Activated T-helper 9 cell treated with anti-CD3 and anti-CD28 coated beads, Interleukin-2, amount 50 U/mL, for 16 hours (primary cell): ENCODE measurements around the gene MACROD2.

ENCODE experiments used
- DNase-seq: peaks from one replicate; pipeline ENCODE4 v3.0.0-alpha.2; 2020; ENCODE audit warnings: low read depth

MACROD2 gene

DNA sequence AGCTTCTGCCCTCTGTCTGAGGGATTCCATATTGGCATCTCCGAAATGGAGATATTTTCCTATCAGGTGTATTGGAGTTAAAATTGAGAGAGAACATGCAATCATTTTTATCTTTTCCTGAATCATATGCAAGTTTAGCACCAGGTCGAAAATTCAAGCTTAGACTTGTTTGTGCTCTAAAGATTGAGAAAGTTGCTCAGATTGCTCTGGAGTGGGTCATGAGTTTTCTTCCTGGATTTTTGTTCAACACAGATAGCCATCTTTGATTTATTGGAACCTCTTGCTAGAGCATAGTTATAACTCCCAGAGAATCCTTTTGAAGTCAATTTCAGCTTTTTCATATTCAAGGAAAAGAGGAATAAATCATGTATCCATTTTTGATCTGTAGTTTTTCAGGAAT lies 715.6 kb downstream of the MACROD2 start:
- no peak for DNase-seq

DNA sequence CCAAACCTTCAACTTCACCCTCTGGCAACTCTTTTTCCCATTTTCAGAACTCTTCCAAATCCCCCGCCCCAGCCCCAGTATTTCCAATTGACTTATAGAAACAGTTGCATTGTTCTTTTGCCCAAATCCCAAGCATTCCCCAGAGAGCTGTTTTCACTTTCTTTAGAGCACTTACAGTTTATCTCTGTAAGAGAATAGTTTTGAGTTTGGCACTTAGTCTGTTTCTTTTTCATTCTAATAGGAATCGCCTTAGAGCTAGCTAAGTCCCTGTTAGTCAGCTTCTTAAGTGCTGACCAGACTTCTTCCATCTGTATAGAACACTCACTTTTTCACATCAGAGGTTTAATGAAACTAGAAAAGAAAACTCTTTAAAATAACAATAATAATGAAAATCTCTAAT lies 716.3 kb downstream of the MACROD2 start:
- no peak for DNase-seq

DNA sequence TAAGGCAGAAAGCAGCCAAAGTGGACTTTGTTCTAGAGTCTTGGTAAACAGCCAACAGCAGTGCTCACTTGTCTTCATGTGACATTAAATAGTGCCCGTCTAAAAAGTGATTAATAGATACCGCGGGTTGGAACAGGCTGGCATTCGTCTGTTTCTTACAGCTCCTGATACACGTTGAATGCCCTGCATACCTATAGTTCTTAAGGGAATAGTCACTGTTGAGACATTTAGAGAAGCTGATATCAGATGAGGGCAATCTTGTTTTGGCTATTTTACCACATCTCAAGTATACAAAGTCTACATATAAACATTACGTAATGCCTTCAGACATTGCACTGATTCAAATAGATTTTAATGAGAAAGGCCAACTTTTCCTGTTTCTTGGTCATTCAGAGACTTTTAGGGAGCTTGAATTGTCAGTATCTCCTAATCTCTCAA lies 717.0 kb downstream of the MACROD2 start:
- DNase-seq, result no peak

DNA sequence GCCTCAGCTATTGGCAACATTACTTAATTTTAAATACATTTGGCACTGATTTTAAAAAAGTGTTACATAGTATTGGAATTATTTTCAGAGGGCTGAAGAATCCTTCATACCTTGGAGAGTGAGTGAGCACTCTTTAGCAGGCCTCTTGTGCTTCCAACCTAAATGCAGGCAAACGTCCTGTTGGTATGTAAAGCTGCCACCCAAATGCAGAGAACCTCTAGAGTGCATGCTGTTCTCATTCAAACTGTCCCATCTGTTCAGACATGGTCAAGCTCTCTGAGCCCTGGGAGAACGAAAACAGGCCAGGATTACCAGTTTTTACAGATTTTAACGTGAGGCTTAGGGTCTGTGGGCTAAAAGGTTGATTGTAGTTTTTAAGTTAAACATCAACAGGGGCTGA lies 720.1 kb downstream of the MACROD2 start:
- DNase-seq, result no peak

DNA sequence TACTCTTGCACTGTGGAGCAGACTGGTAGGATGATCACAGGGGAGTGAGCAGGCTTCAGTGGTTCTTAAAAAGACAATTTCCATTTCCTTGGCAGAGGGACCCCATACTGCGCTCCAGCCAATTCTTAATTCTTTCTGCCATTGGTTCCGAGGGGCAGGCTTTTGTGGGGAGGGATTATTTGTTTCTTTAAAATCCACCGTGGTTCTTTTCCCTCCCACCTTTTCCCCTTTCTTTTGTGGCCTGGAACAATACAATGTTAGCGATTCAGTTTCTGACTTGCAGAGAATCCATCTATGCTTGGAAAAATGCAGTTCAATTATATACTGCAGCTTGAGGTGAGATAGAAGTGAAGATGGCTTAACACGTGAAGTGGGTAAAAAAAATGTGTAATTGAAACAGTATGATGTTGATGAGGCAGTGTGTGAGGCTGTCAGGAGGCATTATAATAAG lies 721.1 kb downstream of the MACROD2 start:
- DNase-seq, result no peak

DNA sequence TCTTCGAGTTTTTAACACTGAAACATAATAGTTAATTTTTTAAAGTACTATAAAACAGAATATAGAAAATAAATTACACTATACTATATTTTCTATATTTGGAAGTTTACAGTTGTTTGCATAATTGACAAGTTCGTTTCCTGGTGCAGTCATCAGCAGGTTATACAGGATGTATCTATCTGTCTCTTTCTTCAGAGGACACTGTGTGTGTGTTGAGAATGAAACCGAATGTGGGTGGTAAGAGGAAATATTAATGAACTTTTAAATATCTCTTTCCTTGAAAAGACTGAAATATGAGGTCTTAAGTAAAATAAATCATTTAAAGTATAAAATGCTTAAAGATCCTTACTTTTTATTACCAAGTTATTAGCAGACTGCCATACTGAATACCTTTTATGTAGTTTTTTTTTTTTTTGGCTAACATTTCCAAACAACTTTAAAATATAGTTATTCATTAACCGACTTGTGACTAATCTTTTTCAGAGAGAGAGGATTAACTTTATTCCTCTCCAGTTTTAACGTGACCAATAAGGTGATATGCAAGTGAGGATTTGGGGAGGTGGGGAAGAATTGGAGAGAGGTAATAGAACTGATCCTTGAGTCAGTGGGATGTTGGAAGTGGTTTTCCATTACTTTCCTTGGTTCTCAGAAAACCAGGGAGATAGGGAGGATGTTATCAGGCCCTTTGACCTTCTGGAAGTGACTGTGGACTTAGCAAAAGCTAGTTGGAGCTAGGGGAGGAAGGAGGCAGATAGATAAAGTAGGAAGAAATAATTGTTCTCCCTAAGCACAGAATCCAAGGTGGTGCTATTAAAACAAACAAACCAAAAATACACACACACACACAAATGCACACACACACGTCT lies 722.1 kb downstream of the MACROD2 start:
- no peak for DNase-seq

DNA sequence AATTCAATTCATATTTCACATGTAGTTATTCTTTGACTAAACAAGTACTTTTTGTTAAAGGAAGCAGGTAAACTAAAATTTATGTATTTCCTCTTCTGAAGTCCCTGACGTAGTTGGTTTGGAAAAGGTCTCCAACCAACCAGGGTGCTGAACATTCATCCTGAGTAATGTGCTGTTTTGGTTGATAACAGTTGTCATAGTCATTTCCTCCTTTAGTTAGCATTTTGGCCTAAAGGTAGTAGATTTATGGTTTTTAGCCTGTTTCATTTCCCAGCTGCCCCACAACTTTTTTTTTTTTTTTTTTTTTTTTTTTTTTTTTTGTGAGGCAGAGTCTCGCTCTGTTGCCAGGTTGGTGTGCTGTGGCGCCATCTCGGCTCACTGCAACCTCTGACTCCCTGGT lies 724.9 kb downstream of the MACROD2 start:
- DNase-seq, result no peak

DNA sequence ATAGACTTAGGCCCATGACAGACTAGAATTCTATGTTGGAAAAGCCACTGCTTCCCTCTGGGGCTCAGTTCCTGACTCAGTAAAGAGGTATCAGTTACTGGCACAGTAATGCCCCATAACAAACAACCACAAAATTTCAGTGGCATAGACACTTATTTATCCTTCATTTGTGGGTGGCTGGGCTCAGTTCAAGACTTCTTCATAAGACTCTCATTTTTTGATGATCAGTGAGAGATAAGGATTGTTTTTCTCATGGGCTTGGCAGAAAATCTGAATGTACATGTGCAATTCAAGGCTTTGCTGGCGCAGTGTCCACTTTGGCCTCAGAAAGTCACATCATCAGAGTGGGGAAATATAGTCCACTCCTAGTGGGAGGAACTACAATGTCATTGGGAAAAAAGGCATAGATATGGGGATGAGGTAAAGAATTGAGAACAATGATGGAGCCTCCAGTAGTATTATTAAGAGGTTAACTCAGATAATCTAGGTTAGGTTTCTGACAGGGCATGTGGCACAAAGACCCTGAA lies 726.7 kb downstream of the MACROD2 start:
- no peak for DNase-seq

DNA sequence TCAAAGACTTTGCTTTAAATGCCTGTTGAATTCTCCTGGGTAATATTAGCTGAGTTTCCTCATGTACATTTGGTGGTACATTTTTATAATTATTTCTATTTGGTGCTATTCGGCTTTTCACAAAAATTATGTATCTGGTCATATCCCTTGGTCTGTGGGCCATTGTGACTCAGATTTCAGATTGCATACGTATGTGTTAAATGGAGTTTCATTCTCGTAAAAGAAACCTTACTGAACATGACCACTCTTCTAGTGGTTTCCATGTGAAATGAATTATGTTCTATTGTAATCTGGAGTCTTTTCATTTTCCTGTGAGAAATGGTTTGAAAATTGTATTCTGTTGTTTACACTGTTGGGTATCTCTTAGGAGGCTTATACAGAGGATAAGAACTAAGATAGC lies 728.3 kb downstream of the MACROD2 start:
- DNase-seq, result no peak

DNA sequence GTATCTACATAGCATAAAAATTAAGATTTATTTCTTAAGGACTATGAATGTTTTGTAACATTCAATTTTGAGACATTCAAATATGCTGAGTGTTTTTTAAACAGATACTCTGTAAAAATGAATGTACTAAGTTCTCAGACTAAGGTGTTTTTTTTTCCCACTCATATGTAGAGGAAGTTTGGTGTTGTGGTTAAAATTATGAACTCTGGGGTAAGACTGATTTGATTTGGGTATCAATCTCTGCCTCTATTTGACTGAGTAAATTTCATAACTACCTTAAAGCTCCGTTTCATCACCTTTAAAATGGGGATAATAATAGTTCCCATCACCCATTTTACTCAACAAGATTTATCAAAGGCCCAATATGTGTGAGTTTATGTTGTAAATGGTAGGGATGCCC lies 728.7 kb downstream of the MACROD2 start:
- no peak for DNase-seq

DNA sequence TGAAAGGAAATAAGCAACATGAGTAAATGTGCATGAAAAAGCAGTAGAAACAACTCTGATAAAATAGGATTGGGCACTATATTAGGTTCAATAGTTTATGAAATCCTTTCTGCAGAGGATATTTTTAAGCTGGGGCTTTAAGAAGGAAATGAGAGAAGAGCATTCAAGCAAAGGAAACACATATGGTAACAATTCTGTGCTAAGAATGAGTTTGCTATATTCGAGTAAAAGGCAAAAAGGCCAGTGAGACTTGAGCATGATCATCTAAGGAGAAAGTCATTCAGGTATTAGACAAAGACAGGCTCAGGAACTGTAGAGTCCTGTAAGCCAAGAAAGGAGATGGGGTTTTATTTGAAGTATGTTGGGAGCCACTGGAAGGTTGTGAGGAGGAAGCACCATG lies 729.2 kb downstream of the MACROD2 start:
- no peak for DNase-seq

DNA sequence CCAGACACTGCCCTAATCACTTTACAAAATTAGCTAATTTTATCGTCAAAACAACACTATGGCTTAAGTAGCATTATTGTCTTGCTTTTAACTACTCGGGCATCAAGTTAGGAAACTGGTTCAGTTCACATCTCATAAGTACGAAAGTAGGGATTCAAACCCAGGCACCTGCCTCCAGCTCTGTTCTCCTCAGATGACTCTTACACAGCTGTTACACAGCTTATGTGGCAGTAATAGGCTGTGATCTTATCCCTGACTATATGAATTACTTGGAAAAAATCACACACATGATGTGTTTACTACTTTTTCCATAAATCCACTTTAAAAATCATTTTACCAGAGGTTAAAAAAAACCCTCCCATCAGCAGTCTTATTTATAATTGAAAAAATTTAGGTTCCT lies 731.3 kb downstream of the MACROD2 start:
- no peak for DNase-seq

DNA sequence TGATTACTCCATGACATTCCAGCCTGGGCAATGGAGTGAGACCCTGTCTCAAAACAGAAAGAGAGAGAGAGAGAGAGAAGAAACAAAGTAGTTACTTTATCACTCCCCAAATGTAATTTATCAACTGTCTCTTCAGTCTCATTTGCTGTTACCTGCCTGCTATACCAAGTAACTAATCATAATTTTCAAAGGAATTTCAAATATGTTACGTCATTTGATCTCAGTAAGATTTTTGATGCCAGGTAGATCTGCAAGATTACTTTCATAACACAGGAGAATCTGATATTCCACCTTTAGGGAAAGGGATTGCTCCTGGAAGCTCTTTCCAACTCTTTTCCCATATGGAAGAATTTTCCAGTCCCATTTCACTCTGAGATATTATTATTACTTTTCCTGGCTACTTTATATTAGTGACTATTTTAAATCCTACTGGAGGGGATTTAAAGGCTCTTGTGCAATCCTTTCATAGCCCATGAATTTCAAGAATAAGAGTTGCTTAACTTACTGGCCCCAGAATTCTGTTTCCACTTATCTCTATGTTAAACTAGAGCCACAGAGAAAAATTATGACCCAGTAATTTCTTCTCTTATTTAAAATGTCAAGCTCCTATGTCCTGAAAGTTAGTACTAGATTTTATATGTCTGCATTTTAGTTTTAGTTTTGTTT lies 732.3 kb downstream of the MACROD2 start:
- DNase-seq, result no peak

DNA sequence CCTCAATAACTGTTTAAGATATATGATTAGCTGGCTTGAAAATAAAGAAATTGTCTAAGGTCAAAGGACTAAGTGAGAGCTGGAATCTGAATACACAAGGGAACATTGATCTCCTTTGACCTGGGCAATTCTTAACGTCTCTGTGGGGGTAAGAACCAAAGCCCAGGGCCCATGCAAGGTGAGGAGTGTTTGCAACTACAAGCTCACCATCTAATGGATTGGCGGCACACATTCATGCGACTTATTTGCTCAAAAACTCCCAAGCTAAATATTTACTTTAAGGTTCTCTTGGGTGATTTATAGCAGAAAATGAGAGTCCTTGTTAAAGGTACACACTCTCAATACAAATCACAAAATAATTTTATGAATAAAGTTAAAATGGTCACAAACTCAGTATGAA lies 734.1 kb downstream of the MACROD2 start:
- no peak for DNase-seq

DNA sequence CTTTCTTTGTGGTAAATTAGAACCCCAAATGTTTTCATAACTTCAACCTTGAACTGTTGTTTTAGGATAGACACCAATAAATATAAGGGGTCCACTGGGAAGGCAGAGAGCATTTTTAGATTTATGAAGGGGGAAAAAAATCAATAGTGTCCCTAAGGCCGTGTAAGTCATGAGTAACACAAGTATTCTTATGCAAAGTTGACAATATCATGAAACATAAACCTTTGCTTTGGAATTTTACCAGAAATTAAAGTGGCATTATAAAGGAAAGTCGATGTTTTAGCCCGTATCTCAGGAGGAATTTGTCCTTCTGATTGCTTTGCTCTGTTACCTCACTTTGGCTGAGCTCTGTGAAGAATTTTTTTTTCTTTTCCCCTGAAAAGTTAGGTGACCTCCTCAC lies 737.0 kb downstream of the MACROD2 start:
- DNase-seq, result no peak

DNA sequence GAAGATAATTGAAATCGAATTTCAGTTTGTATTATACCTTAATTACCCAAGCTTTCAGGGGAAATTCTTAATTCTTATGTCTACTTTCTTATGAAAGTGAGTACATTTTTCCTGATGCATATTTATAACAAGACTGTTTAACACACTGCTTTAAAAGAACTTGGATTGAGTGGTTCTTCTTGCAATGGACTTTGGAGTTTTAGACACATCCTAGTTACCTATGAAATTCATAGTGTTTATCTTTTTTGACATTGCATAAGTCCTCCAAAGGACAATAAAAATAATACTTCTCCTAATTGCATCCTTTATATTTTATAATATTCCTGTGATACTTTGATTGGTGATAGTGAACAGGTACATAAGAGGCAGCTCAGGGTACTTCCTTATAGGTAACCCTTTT lies 737.7 kb downstream of the MACROD2 start:
- no peak for DNase-seq

DNA sequence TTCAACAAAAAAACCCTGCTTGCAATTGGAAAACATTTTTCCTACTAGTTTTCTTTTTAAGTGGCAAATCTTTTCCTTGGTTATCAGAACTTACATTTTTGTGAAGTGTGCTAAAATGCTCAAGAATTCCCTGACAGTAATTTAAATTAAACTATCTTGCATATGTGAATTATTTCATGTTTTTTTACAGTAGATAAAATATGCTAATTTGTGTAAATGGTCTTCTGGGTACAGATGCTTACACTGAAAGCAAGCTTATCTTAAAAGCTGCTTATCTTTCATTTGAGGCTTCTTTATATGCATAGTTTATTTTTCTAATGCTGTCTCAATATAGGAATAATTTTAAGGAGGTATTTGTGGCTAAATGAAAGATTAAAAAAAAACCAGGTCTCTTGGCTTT lies 745.1 kb downstream of the MACROD2 start:
- no peak for DNase-seq

DNA sequence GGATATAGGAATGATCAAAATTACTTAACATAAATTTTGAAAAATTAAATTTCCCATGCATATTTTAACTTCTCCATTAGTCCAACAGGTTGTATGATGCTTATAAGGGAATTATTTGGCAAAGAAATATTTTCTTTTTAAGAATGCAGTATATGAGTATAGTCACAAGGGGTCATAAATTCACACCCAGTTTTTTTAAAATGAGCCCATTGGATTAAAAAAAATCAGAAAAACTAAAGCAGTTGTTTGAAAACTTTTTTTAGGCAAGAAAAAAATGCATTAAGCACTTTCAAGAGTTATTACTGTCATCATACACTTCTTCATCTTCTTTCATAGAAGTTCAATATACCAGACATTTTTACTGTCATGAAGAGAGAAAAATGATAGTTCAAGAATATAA lies 746.3 kb downstream of the MACROD2 start:
- DNase-seq, result no peak

DNA sequence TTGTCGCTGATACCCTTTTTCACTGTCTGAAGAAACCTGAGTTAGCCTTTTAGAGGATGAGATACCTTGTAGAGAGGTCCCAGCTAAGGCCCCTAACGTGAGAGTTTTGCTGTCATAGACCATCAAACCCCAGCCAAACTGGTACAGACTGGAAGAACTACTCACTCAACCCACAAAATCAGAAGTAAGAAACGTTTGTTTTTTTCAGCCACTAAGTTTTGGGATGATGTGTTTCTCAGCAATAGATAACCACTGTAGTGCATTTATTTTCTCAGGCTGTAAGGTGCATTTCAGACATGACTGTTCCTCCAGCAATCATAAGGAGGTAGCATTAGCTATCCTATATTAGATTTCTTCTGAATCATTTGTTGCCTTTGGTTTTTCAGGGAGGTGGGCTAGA lies 749.4 kb downstream of the MACROD2 start:
- no peak for DNase-seq

DNA sequence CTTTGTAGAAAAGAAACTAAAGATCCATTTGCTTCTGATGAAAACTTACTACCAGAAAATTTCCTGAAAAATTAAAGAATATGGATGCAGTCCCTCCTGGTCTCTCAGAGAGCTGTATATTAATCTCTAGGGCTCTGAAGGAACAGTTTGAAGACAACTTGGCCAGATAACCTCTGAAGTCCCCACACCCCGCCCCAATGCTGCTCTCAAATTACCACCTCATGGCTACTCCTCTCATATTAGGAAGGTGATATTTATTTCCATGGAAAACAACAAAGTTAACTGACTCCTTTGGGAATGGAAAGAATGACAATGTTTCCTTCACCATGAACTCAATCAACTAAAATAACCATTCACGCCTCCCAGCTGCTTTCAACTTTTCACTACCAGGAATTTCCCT lies 750.5 kb downstream of the MACROD2 start:
- DNase-seq, result no peak

DNA sequence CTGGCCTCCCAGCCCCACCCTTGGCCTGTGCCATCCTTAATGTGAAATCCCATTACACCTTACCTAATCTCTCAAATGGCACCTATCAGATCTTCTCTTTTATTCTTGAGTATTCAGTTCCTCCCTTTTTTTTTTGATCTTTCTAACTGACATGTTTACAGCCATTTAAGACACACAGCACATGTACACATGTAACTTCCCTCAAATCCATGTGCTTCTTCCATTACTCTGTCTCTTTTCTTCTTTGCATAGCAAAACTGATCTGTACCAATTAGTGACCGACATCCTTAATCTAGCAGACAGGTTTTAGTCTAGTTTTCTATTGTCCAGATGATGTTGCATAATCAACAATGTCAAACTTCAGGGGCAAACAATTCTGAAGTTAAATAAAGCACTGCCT lies 755.9 kb downstream of the MACROD2 start:
- DNase-seq, result no peak

DNA sequence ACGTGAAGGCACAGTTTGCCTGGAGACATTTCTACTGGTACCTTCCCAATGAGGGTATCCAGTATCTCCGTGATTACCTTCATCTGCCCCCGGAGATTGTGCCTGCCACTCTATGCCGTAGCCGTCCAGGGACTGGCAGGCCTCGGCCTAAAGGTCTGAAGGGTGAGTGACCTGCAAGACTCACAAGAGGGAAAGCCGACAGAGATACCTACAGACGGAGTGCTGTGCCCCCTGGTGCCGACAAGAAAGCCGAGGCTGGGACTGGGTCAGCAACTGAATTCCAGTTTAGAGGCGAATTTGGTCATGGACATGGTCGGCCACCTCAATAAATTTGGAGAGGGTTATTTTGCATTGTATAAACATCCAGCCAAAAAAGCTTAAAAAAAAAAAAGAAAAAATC lies 762.4 kb downstream of the MACROD2 start:
- DNase-seq, result no peak

DNA sequence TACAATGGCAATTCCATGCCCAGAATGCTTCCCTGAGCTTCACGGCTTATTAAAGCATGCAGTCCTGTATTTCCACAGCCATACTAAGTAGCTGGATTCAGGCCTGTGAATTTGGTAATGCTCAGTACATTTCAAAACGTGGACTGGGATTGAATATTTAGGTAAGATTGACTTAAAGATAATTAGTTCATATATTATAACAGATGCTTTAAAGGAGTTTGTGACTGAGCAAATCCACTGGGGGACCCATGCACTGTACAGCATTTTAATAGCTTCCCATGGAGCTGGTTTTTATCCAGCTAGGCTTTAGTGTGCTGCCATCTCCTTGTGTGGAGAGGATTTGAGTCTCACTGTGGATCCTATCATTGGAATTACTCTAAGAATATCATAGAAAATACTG lies 763.0 kb downstream of the MACROD2 start:
- no peak for DNase-seq
